Activated naive CD4-positive, alpha-beta T cell treated with anti-CD3 and anti-CD28 coated beads, Interleukin-2, amount 10 ng/mL, durations not matched to agents 7 days and 5 days (primary cell): Measurements from ENCODE around the gene SEMA4C.
"Not testable (repeated sequence)": the region's sequence is repeated elsewhere in the genome, so short reads cannot be mapped to it uniquely, and the experiment has no call there.

ENCODE experiments used
- CTCF ChIA-PET: fragments of 350-600 bp; sonication (Branson Sonifier 250); formaldehyde crosslinking; loops from one replicate; lab custom pipeline; 2021; ENCODE audit warnings: antibody characterized with exemption; lab: Charles Lee
- DNase-seq: peaks from one replicate; pipeline ENCODE4 v3.0.0-alpha.2; 2020
- H3K27ac Mint-ChIP-seq: one replicate; pipeline ENCODE4 v1.8.0; 2021; ENCODE audit warnings: mild to moderate bottlenecking, moderate library complexity, mixed read lengths
- H3K27me3 Mint-ChIP-seq: one replicate; pipeline ENCODE4 v1.8.0; 2021; ENCODE audit warnings: mild to moderate bottlenecking, mixed read lengths
- H3K36me3 Mint-ChIP-seq: one replicate; pipeline ENCODE4 v1.8.0; 2021; ENCODE audit warnings: mixed read lengths
- H3K4me1 Mint-ChIP-seq: one replicate; pipeline ENCODE4 v1.8.0; 2021; ENCODE audit warnings: mixed read lengths
- H3K4me3 Mint-ChIP-seq: one replicate; pipeline ENCODE4 v1.8.0; 2021; ENCODE audit warnings: mild to moderate bottlenecking, moderate library complexity, mixed read lengths
- H3K9me3 Mint-ChIP-seq: one replicate; pipeline ENCODE4 v1.8.0; 2021; ENCODE audit warnings: mixed read lengths

Gene SEMA4C

GRCh38 chr2:96863056-96863455 lies 6.8 kb downstream of the SEMA4C start:
- CTCF ChIA-PET = interaction anchor here (1.2 to 1.4 kb wide), 2 partner anchors 91 to 94 kb away, joined by 3 read pairs; no protein-coding TSS in a partner anchor
- H3K9me3 Mint-ChIP-seq, DNase-seq, H3K27me3 Mint-ChIP-seq, H3K4me3 Mint-ChIP-seq: not testable (repeated sequence)
- Mint-ChIP-seq H3K4me1 (peaks cover 55% of the 10 kb centered on the region), H3K27ac (peak overlapping the region; percentile 37), H3K36me3 (peaks cover 45% of the 10 kb centered on the region)

DNA sequence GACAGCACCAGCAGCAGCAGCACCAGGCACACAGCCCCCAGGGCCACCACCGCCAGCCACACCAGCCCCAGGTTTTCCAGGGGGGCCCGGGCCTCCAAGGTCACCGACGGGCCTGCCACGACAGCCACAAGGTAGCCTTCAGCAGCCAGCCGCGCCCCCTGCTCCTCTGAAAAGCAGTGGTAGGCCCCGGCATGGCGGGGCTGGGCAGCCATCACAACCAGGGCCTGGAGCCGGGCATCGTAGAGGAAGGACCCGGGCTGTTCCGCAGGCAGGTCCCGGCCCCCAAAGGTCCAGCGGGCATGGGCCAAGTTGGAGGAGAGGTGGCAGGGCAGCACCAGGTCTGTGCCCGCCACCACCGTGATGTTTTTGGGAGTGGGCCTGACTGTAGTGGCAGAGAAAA lies 8.8 kb downstream of the SEMA4C start:
- no peaks in the 10 kb centered on the region for H3K27me3 Mint-ChIP-seq
- CTCF ChIA-PET = interaction anchor here (1.9 kb wide), 1 partner anchor 90 kb away, joined by 9 read pairs; no protein-coding TSS in a partner anchor
- H3K4me1 Mint-ChIP-seq = peaks cover 48% of the 10 kb centered on the region
- H3K4me3 Mint-ChIP-seq = no peak overlapping the region
- peaks cover 32% of the 10 kb centered on the region for H3K36me3 Mint-ChIP-seq
- no peak for DNase-seq
- no peaks in the 10 kb centered on the region for H3K9me3 Mint-ChIP-seq
- no peak overlapping the region for H3K27ac Mint-ChIP-seq

DNA sequence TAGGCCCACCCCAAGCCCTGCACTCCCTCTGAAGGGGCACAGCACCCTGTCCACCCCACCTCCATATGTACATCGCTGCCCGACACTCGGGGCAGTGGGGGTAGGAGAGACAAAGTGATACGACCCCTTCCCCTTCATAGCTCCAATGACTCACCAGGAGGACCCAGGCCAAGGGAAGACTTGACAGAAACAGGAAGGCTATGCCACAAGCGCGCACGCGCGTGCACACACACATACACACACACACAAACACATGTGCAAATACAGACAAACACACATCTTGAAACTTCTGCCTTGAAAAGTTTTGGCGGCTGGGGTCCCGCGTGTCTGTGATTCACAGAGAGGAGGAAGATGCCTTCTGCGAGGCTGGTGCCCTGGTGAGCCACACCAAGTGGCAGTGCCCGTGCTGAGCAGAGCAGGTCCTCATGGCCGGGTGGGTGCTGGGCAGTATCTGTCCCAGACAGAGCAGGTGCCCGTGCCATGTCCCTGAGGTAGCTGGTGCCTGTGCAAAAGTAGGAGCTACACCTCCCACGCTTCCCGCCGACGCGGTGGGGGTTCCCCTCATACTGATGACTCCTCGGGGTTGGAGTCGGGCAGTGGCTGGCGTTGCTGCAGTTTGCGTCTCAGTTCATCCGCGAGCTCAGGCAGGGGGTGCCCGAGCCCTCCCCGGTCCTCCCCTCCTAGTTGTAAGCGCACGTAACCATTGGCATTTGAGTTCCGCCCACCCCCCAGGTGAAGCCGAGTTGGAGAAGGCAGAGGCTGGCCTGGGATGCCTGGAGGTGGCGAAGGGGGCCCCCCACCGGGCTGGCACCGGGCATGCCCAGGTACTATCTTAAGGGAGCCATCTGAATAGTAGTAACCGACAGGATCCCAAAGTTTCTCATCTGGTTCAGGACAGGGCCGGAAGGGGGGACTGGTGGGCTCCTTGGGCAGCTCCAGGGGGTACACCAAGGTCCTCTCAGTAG lies 9.5 kb downstream of the SEMA4C start:
- no peak for DNase-seq
- Mint-ChIP-seq H3K27me3 (no peaks in the 10 kb centered on the region), H3K9me3 (no peaks in the 10 kb centered on the region), H3K36me3 (peaks cover 26% of the 10 kb centered on the region), H3K4me1 (peaks cover 47% of the 10 kb centered on the region), H3K4me3 (no peak overlapping the region), H3K27ac (peak overlapping the region; percentile 6)
- CTCF ChIA-PET = interaction anchor here (1.9 to 4.7 kb wide), 2 partner anchors 90 to 93 kb away, joined by 9 to 158 read pairs; no protein-coding TSS in a partner anchor

DNA sequence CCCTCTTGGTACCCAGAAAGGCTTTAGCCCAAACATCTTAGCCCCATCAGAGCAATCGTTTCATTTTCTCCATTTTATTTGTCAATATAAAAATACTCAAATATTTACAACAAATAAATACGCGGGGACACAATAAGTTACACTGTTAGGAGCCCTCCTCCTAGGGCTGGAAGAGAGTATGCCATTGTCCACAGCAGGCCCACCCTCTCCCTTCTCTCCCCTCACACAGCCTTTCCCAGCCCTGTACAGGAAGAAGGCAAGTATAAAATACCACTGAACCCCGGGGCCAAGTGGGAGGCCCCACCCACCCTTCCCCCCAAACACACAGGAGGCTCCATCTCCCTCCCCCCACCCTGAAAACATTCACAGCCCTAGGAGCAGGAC lies 10.2 kb downstream of the SEMA4C start:
- Mint-ChIP-seq H3K4me1 (peaks cover 51% of the 10 kb centered on the region), H3K27me3 (no peaks in the 10 kb centered on the region), H3K27ac (peak overlapping the region; percentile 38), H3K9me3 (no peaks in the 10 kb centered on the region), H3K4me3 (peak overlapping the region; percentile 23), H3K36me3 (peaks cover 29% of the 10 kb centered on the region)
- CTCF ChIA-PET = interaction anchor here (4.7 kb wide), 1 partner anchor 94 kb away, joined by 158 read pairs; no protein-coding TSS in a partner anchor
- DNase-seq = no peak

DNA sequence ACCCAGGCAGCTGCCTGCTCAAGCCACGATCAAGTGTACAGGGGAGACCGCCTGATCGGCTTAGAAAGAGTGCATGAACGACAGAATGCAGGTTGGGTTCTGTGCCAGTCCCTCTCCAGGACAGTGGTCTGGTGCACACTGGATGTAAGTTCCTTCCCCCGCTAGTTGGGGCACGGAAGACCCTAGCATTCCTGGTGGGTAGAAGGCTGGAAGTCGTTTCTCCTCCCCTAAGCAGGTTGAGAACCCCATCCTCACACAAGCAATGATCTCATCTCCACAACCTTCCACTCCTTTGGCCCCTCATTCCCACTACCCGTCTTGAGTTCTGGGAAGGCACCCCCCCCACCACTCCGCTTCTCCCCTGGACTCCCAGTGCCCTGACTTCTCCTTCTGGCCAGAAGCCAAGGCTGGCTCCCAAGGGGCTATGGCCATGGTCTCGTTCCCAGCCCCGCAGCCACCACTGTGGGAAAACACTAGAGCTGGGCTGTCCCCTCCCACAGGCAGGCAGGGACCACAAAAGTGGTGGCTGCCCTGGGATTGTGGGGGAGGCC lies 10.7 kb downstream of the SEMA4C start:
- Mint-ChIP-seq H3K4me1 (peaks cover 55% of the 10 kb centered on the region), H3K9me3 (no peaks in the 10 kb centered on the region), H3K27me3 (no peaks in the 10 kb centered on the region), H3K4me3 (peak overlapping the region; percentile 90), H3K27ac (peak overlapping the region; percentile 45), H3K36me3 (peaks cover 33% of the 10 kb centered on the region)
- CTCF ChIA-PET = interaction anchor here (1.4 to 4.7 kb wide), 8 partner anchors 9 to 254 kb away, joined by 3 to 158 read pairs (median 22); partner anchors contain the start of genes ANKRD23, ANKRD36 and SEMA4C
- DNase-seq = no peak

DNA sequence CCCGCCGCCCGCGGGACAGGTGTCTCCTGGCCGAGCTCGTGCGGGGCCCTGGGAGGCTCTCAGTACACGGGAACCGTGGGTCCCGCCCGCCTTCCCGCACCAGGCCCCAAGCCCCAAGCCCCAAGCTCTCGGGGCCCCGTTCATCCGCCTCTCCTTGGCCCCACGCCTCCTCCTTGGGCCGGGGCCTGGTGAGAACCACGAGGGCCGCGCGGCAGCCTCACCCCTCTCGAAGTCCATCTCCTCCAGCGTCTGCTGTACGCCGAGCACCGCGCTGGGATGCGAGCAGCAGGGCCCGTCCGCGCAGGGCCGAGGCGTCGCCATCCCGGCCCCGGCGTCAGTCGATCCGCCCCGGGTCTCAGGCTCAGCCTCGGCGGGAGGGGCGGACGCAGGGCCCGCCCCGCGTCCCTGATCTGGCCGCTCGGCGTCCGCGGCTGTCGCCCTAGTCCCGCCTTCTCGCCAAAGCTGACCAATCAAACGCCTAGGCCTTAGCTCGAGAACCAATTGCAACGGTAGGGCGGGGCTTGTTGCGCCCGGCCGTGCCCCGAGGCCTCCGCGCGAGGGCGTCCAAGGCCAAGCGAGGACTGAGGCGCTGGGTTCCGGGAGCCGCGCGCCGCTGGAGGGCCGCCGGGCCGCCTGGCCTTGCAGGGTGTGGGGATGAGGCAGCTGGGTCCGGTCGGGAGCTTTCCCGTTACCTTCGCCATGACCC lies 12.1 kb downstream of the SEMA4C start, which contains the start of gene ANKRD39:
TSS of gene ANKRD39 (minus strand) at position 350 of the 706 bp plus-strand sequence. CDS start at position 321, 29 bp downstream.
- CTCF ChIA-PET = interaction anchor here (0.5 to 4.7 kb wide), 34 partner anchors 10 to 255 kb away, joined by 3 to 158 read pairs (median 4); partner anchors contain the start of genes ANKRD23, ANKRD36 and SEMA4C
- H3K9me3 Mint-ChIP-seq = no peaks in the 10 kb centered on the region
- peaks cover 51% of the 10 kb centered on the region for H3K4me1 Mint-ChIP-seq
- peak; percentile 99 for DNase-seq
- H3K36me3 Mint-ChIP-seq = peaks cover 36% of the 10 kb centered on the region
- peak within 1 kb of the TSS; percentile 90 for H3K4me3 Mint-ChIP-seq
- peak within 1 kb of the TSS; percentile 88 for H3K27ac Mint-ChIP-seq
- H3K27me3 Mint-ChIP-seq = no peaks in the 10 kb centered on the region

DNA sequence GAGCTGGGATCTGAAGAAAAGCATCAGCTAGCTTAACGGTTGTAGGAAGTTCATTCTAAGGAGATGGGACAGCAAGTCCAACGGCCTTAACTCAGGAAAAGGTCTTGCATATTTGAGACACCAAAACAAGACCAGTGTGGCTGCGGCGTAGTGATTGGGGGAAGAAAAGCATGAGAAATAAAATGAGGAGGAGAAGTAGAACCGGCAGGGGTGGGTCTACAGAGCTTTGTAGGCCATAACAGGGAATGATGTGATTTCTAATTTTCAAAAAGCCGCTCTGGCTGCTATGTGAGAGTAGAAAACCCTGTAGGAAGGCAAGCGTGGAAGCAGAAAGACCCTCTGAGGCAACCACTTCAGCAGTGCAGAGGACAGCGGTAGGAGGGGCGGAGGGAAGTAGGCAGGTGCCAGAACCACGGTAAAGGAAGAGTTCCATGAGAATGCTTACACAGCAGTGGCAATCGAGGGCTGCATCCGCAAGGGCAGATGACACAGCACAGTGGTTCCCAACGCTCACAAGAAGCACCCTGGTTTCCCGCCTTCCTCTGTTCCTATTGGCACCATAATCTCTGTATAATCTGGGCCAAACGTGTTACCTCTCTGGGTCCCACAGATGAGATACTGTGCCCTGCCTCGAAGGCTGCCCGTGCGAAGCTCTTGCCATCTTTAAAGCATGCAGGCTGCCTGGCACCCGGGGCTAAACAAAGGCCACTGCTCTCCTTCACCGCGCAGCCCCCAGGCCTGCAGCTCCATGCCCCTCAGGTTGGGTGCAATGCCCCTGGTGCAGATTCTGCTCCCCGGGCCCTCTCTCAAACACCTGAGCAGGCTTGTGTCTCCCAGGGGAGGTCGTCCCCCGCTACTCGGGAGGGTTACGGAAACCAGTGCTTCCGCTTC lies 12.9 kb downstream of the SEMA4C start:
- peaks cover 49% of the 10 kb centered on the region for H3K4me1 Mint-ChIP-seq
- peaks cover 38% of the 10 kb centered on the region for H3K36me3 Mint-ChIP-seq
- CTCF ChIA-PET = interaction anchor here (0.5 to 4.7 kb wide), 33 partner anchors 11 to 256 kb away, joined by 3 to 158 read pairs (median 5); partner anchors contain the start of genes ANKRD23, ANKRD36 and SEMA4C
- H3K27ac Mint-ChIP-seq = peak overlapping the region; percentile 88
- DNase-seq = peak; percentile 61
- H3K4me3 Mint-ChIP-seq = peak overlapping the region; percentile 90
- no peaks in the 10 kb centered on the region for H3K27me3 Mint-ChIP-seq
- no peaks in the 10 kb centered on the region for H3K9me3 Mint-ChIP-seq

DNA sequence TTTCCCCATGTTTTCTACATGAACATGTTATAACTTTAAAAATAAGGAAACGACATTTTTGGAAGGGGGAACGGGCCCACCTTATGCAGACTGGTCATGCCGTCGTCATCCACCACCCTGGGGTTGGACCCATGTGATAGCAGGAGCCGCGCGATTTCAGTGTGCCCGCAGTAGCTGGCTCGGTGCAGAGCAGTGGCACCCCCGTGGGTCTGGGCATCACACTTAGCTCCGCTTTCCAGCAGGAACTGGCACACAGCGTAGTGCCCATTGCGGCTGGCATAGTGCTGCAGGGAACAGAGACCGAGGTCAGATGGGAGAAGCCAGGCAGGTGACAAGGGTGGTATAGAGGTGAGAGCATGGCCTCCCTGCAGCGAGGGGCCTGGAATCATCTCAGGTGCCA lies 16.6 kb downstream of the SEMA4C start:
- no peaks in the 10 kb centered on the region for H3K9me3 Mint-ChIP-seq
- CTCF ChIA-PET = no interaction called here
- peaks cover 33% of the 10 kb centered on the region for H3K36me3 Mint-ChIP-seq
- no peak overlapping the region for H3K4me3 Mint-ChIP-seq
- H3K4me1 Mint-ChIP-seq = peaks cover 25% of the 10 kb centered on the region
- DNase-seq = no peak
- H3K27ac Mint-ChIP-seq = no peak overlapping the region
- no peaks in the 10 kb centered on the region for H3K27me3 Mint-ChIP-seq

- Mint-ChIP-seq H3K9me3 (no peaks in the 10 kb centered on the region), H3K27ac (no peak overlapping the region), H3K36me3 (peaks cover 40% of the 10 kb centered on the region), H3K4me3 (no peak overlapping the region), H3K27me3 (no peaks in the 10 kb centered on the region), H3K4me1 (peaks cover 25% of the 10 kb centered on the region)
- CTCF ChIA-PET = no interaction called here
- DNase-seq = no peak
These were observed 17.2 kb downstream of the SEMA4C start for GRCh38 chr2:96852667-96853066.

DNA sequence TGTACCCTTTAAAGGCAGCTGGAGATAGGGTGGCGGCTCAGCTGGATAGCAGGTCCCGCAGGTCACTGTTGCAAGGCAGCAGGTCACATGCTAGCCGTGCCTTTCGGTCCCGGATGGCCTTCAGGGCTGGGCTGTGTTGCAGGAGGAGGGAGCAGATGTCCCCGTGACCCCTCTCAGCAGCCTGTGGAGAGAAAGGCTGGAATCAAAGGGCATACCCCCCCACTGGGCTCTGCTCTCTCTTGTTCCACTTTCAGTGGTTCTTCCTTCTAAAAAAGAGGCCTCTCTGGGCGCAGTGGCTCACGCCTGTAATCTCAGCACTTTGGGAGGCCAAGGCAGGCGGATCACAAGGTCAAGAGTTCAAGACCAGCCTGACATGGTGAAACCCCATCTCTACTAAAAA lies 21.6 kb downstream of the SEMA4C start:
- Mint-ChIP-seq H3K4me3 (no peak overlapping the region), H3K4me1 (peaks cover 3% of the 10 kb centered on the region), H3K27ac (no peak overlapping the region), H3K27me3 (no peaks in the 10 kb centered on the region), H3K9me3 (no peaks in the 10 kb centered on the region), H3K36me3 (peaks cover 43% of the 10 kb centered on the region)
- DNase-seq = no peak
- CTCF ChIA-PET = no interaction called here

- Mint-ChIP-seq H3K4me1 (peaks cover 5% of the 10 kb centered on the region), H3K9me3 (no peaks in the 10 kb centered on the region), H3K4me3 (no peak overlapping the region), H3K27ac (no peak overlapping the region), H3K36me3 (peaks cover 38% of the 10 kb centered on the region), H3K27me3 (no peaks in the 10 kb centered on the region)
- CTCF ChIA-PET = interaction anchor here (0.6 to 1.5 kb wide), 2 partner anchors 11 to 114 kb away, joined by 3 read pairs; no protein-coding TSS in a partner anchor
- DNase-seq = no peak
These were observed 22.3 kb downstream of the SEMA4C start for GRCh38 chr2:96847586-96847985.

DNA sequence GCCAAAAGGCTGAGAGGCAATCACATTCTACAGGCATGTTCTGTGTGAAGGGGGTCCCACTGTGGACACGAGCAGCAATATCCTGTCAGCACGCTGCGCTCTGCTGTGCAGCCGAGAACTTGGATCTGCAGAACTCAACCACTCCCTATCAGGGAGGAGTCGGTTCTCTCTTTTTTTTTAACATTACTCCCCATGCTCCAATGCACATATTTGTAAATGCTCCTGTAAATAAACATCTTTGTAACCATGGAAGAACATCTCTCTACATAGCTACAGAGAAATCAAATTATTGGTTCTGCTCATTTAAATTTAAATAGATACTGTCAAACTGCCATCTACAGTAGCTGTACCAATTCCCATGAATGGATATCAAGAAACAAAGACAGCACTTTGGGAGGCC lies 23.1 kb downstream of the SEMA4C start:
- peaks cover 5% of the 10 kb centered on the region for H3K4me1 Mint-ChIP-seq
- no peak overlapping the region for H3K4me3 Mint-ChIP-seq
- H3K9me3 Mint-ChIP-seq = no peaks in the 10 kb centered on the region
- no peaks in the 10 kb centered on the region for H3K27me3 Mint-ChIP-seq
- no peak overlapping the region for H3K27ac Mint-ChIP-seq
- peaks cover 37% of the 10 kb centered on the region for H3K36me3 Mint-ChIP-seq
- DNase-seq = no peak
- CTCF ChIA-PET = interaction anchor here (1.5 kb wide), 1 partner anchor 12 kb away, joined by 3 read pairs; no protein-coding TSS in a partner anchor

DNA sequence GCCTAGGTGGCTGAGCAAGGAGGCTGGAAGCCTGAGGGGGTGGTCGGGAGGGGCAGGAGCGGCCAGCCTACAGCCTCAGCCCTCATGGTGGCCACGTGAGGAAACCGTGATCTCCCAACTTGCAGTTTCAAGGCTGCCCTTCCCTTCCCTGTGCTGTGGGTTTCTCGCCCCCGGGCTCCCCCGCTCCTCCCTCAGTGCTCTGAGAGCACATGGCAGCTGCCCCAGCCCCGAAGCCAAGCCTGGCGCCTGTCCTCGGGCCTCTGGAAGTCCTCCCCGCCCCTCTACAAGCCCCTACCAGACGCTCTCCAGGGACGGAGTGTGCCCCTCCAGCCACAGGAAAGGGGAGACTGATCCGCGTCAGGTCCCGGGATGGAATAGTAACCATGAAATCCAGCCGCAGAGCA lies 25.5 kb downstream of the SEMA4C start:
- H3K4me3 Mint-ChIP-seq = no peak overlapping the region
- peaks cover 20% of the 10 kb centered on the region for H3K4me1 Mint-ChIP-seq
- CTCF ChIA-PET = interaction anchor here (3.6 kb wide), 1 partner anchor 14 kb away, joined by 15 read pairs; the partner anchor contains the start of gene ANKRD39
- no peaks in the 10 kb centered on the region for H3K9me3 Mint-ChIP-seq
- no peaks in the 10 kb centered on the region for H3K27me3 Mint-ChIP-seq
- H3K27ac Mint-ChIP-seq = no peak overlapping the region
- DNase-seq = no peak
- peaks cover 40% of the 10 kb centered on the region for H3K36me3 Mint-ChIP-seq
